ENCODE results near the gene ALG14.
A peak's percentile ranks its signal among the peaks of the same experiment; 100 is the strongest.
"Not testable (repeated sequence)": the region's sequence is repeated elsewhere in the genome, so short reads cannot be mapped to it uniquely, and the experiment has no call there.

ALG14 gene

GRCh38 chr1:95072532-95073419, at the start of gene ALG14:
ALG14 (minus strand) TSS chr1:95072951; CDS start chr1:95072898, 53 bp downstream.
- peak; percentile 83 to 88 for DNase-seq (ENCODE audit: low read depth in 2 of 2)

GRCh38 chr1:95122151-95122697, 49.5 kb upstream of the ALG14 start:
- DNase-seq (ENCODE audit: low read depth in 2 of 2), result no peak

- DNase-seq (ENCODE audit: low read depth in 2 of 2), result no peak
These were observed 46.5 kb upstream of the ALG14 start for GRCh38 chr1:95119273-95119672.

GRCh38 chr1:95118710-95119109, 46.0 kb upstream of the ALG14 start:
- no peak for DNase-seq (ENCODE audit: low read depth in 2 of 2)

GRCh38 chr1:95118067-95118499, 45.3 kb upstream of the ALG14 start:
- DNase-seq (ENCODE audit: low read depth in 2 of 2), result no peak

- no peak for DNase-seq (ENCODE audit: low read depth in 2 of 2)
These were observed 44.7 kb upstream of the ALG14 start, which contains the start of gene TLCD4 for GRCh38 chr1:95117207-95118066. TLCD4 (plus strand) TSS chr1:95117355; CDS start chr1:95143902, 26,547 bp downstream.

GRCh38 chr1:95116580-95117206, 43.9 kb upstream of the ALG14 start:
- peak; percentile 15 to 16 for DNase-seq (ENCODE audit: low read depth in 2 of 2)

- no peak for DNase-seq (ENCODE audit: low read depth in 2 of 2)
These were observed 43.0 kb upstream of the ALG14 start for GRCh38 chr1:95115708-95116137.

- DNase-seq (ENCODE audit: low read depth in 2 of 2), result no peak
These were observed 40.9 kb upstream of the ALG14 start for GRCh38 chr1:95113684-95114083.

GRCh38 chr1:95111014-95111413, 38.3 kb upstream of the ALG14 start:
- no peak for DNase-seq (ENCODE audit: low read depth in 2 of 2)

- no peak for DNase-seq (ENCODE audit: low read depth in 2 of 2)
These were observed 36.0 kb upstream of the ALG14 start for GRCh38 chr1:95108792-95109191.

- no peak for DNase-seq (ENCODE audit: low read depth in 2 of 2)
These were observed 25.4 kb upstream of the ALG14 start for GRCh38 chr1:95098196-95098595.

GRCh38 chr1:95097426-95097825, 24.7 kb upstream of the ALG14 start:
- DNase-seq (ENCODE audit: low read depth in 2 of 2), result no peak

GRCh38 chr1:95096218-95096841, 23.6 kb upstream of the ALG14 start:
- DNase-seq (ENCODE audit: low read depth in 2 of 2), result no peak

GRCh38 chr1:95095833-95096217, 23.1 kb upstream of the ALG14 start:
- no peak for DNase-seq (ENCODE audit: low read depth in 2 of 2)

GRCh38 chr1:95094923-95095322, 22.2 kb upstream of the ALG14 start:
- no peak for DNase-seq (ENCODE audit: low read depth in 2 of 2)

GRCh38 chr1:95093296-95093695, 20.5 kb upstream of the ALG14 start:
- DNase-seq (ENCODE audit: low read depth in 2 of 2), result no peak

GRCh38 chr1:95092891-95093290, 20.1 kb upstream of the ALG14 start:
- not testable (repeated sequence) for DNase-seq (ENCODE audit: low read depth in 2 of 2)

GRCh38 chr1:95091290-95091689, 18.5 kb upstream of the ALG14 start:
- not testable (repeated sequence) for DNase-seq (ENCODE audit: low read depth in 2 of 2)

- no peak for DNase-seq (ENCODE audit: low read depth in 2 of 2)
These were observed 17.0 kb upstream of the ALG14 start for GRCh38 chr1:95089650-95090287.

GRCh38 chr1:95088303-95088702, 15.6 kb upstream of the ALG14 start:
- no peak for DNase-seq (ENCODE audit: low read depth in 2 of 2)

Data from stimulated activated CD8-positive, alpha-beta memory T cell treated with anti-CD3 and anti-CD28 coated beads, Interleukin-7, amount 100 ng/mL, for 1 hour (primary cell).